OCI-LY1 (cell line): ENCODE data around the gene CC2D2A.

ENCODE experiments used
- H2AFZ ChIP-seq: fragments of 200-600 bp; sonication (generic), shearing (Covaris generic); 2 replicates; pipeline ENCODE4 v1.6.0; 2014; ENCODE audit warnings: antibody characterized with exemption, mild to moderate bottlenecking, low read length
- H3F3A ChIP-seq: fragments of 200-600 bp; sonication (generic), shearing (Covaris generic); 2 replicates; pipeline ENCODE4 v1.6.0; 2014; ENCODE audit warnings: mild to moderate bottlenecking, antibody characterized with exemption, low read length, moderate library complexity; ENCODE audit not compliant: insufficient read depth
- H3K27ac ChIP-seq: fragments of 200-600 bp; sonication (generic); 2 replicates; pipeline ENCODE4 v1.5.1; 2014; ENCODE audit warnings: low read length, mixed run types, mild to moderate bottlenecking, low read depth; ENCODE audit not compliant: poor library complexity, severe bottlenecking
- H3K27me3 ChIP-seq: fragments of 200-600 bp; sonication (generic); 2 replicates; pipeline ENCODE4 v1.6.0; 2014; ENCODE audit warnings: antibody characterized with exemption, mild to moderate bottlenecking, low read length, moderate library complexity; ENCODE audit not compliant: insufficient read depth
- H3K36me3 ChIP-seq: fragments of 200-600 bp; sonication (generic); 2 replicates; pipeline ENCODE4 v1.6.1; 2014; ENCODE audit warnings: mild to moderate bottlenecking, antibody characterized with exemption, low read length, moderate library complexity, mixed read lengths; ENCODE audit not compliant: insufficient read depth
- H3K4me1 ChIP-seq: fragments of 200-600 bp; sonication (generic); 2 replicates; pipeline ENCODE4 v1.5.1; 2014; ENCODE audit warnings: mild to moderate bottlenecking, low read length, moderate library complexity; ENCODE audit not compliant: insufficient read depth, severe bottlenecking
- H3K4me2 ChIP-seq: fragments of 200-600 bp; sonication (generic), shearing (Covaris generic); 2 replicates; pipeline ENCODE4 v1.6.1; 2014; ENCODE audit warnings: low read length
- H3K4me3 ChIP-seq: fragments of 200-600 bp; sonication (generic); 2 replicates; pipeline ENCODE4 v1.5.1; 2014; ENCODE audit warnings: low read length, low read depth, mild to moderate bottlenecking, mixed read lengths; ENCODE audit not compliant: poor library complexity, severe bottlenecking
- H3K79me2 ChIP-seq: fragments of 200-600 bp; shearing (Covaris generic); 2 replicates; pipeline ENCODE4 v1.6.1; 2016; ENCODE audit warnings: mixed run types, low read length, mixed read lengths; ENCODE audit not compliant: insufficient read depth
- H3K9ac ChIP-seq: fragments of 200-600 bp; sonication (generic), shearing (Covaris generic); 2 replicates; pipeline ENCODE4 v1.6.1; 2014; ENCODE audit warnings: mild to moderate bottlenecking, low read length, mixed read lengths
- H3K9me2 ChIP-seq: fragments of 200-600 bp; sonication (generic), shearing (Covaris generic); 2 replicates; pipeline ENCODE4 v1.6.1; 2014; ENCODE audit warnings: low read depth, mild to moderate bottlenecking, low read length, mixed read lengths
- H3K9me3 ChIP-seq: fragments of 200-600 bp; shearing (Covaris generic); 2 replicates; pipeline ENCODE4 v1.6.1; 2014; ENCODE audit warnings: low read length, mixed read lengths
- H4K20me1 ChIP-seq: fragments of 200-600 bp; sonication (generic), shearing (Covaris generic); 2 replicates; pipeline ENCODE4 v1.6.0; 2016; ENCODE audit warnings: mild to moderate bottlenecking, low read length; ENCODE audit not compliant: insufficient read depth
- CTCF ChIP-seq: fragments of 200-600 bp; sonication (generic), shearing (Covaris generic); IDR thresholded peaks from 2 replicates; pipeline ENCODE4 v1.5.1; 2017; ENCODE audit warnings: mild to moderate bottlenecking, antibody characterized with exemption, low read length, moderate library complexity, mixed read lengths
- EZH2 ChIP-seq: fragments of 200-600 bp; sonication (generic), shearing (Covaris generic); IDR thresholded peaks from 2 replicates; pipeline ENCODE4 v1.8.0; 2017; ENCODE audit warnings: borderline replicate concordance, mixed run types, mild to moderate bottlenecking, antibody characterized with exemption, low read length, moderate library complexity, mixed read lengths

The CC2D2A gene

GRCh38 chr4:15586066-15586465 lies 116.4 kb downstream of the CC2D2A start:
- Histone ChIP-seq H3F3A (no peaks in the 10 kb centered on the region), H3K4me3 (no peak overlapping the region), H3K27me3 (no peaks in the 10 kb centered on the region), H4K20me1 (no peaks in the 10 kb centered on the region), H2AFZ (no peak overlapping the region), H3K27ac (no peak overlapping the region), H3K4me1 (no peaks in the 10 kb centered on the region), H3K9me3 (no peaks in the 10 kb centered on the region), H3K79me2 (no peaks in the 10 kb centered on the region), H3K9me2 (no peaks in the 10 kb centered on the region), H3K9ac (no peak overlapping the region), H3K4me2 (no peak overlapping the region), H3K36me3 (no peaks in the 10 kb centered on the region)
- no peak for TF ChIP-seq CTCF
- TF ChIP-seq EZH2: no peak

- H3K36me3 ChIP-seq: no peaks in the 10 kb centered on the region
Observed at GRCh38 chr4:15587649-15588048, 118.0 kb downstream of the CC2D2A start.

GRCh38 chr4:15592799-15593198 lies 123.1 kb downstream of the CC2D2A start:
- Histone ChIP-seq H3K9me3 (no peaks in the 10 kb centered on the region), H2AFZ (no peak overlapping the region), H3K27ac (no peak overlapping the region), H3K4me1 (no peaks in the 10 kb centered on the region), H3K27me3 (no peaks in the 10 kb centered on the region), H3K79me2 (no peaks in the 10 kb centered on the region), H3K4me3 (no peak overlapping the region), H3K4me2 (no peak overlapping the region), H4K20me1 (no peaks in the 10 kb centered on the region), H3K9me2 (no peaks in the 10 kb centered on the region), H3K36me3 (no peaks in the 10 kb centered on the region), H3K9ac (no peak overlapping the region), H3F3A (no peaks in the 10 kb centered on the region)
- no peak for TF ChIP-seq EZH2
- no peak for TF ChIP-seq CTCF

More at GRCh38 chr4:15587649-15588048, 118.0 kb downstream of the CC2D2A start:
- Histone ChIP-seq H3K9ac (no peak overlapping the region), H3F3A (no peaks in the 10 kb centered on the region), H4K20me1 (no peaks in the 10 kb centered on the region), H3K4me2 (no peak overlapping the region), H3K27me3 (no peaks in the 10 kb centered on the region), H3K9me3 (no peaks in the 10 kb centered on the region), H3K79me2 (no peaks in the 10 kb centered on the region), H3K4me3 (no peak overlapping the region), H2AFZ (no peak overlapping the region), H3K27ac (no peak overlapping the region), H3K4me1 (no peaks in the 10 kb centered on the region), H3K9me2 (no peaks in the 10 kb centered on the region)
- TF ChIP-seq EZH2: no peak
- no peak for TF ChIP-seq CTCF
